Stomach (tissue), 9 donors: Measurements from ENCODE around the gene WDR27. TPM values are rescaled to one million over a fixed set of nuclear protein-coding genes. Genes with fewer than 3 reads are reported as not detected.
"Not testable (repeated sequence)": the region's sequence is repeated elsewhere in the genome, so short reads cannot be mapped to it uniquely, and the experiment has no call there.

ENCODE experiments used
- DNase-seq, 2 donors: peaks; one replicate each; pipeline versions ENCODE4 v3.0.0 to v3.0.0-alpha.2; 2013 to 2019
- H3K27ac ChIP-seq, 5 donors: fragments of 200-600 bp in 4 of 5; sonication (generic) in 4 of 5; one replicate each; pipeline ENCODE4 v1.5.1; 2013 to 2019; ENCODE audit warnings: mild to moderate bottlenecking in 1 of 5, moderate library complexity in 1 of 5
- H3K27me3 ChIP-seq, 3 donors: fragments of 200-600 bp; sonication (generic); one replicate each; pipeline ENCODE4 v1.5.1; 2017 to 2019; ENCODE audit warnings: mixed run types in 1 of 3
- H3K36me3 ChIP-seq, 4 donors: fragments of 200-600 bp; sonication (generic); 1 replicate in 3 of 4; 2 replicates in 1 of 4; pipeline ENCODE4 v1.5.1; 2016 to 2019
- H3K4me1 ChIP-seq, 4 donors: fragments of 200-600 bp; sonication (generic); one replicate each; pipeline ENCODE4 v1.5.1; 2016 to 2019
- H3K4me3 ChIP-seq, 4 donors: fragments of 200-600 bp; sonication (generic) in 3 of 4; one replicate each; pipeline ENCODE4 v1.5.1; 2016 to 2019; ENCODE audit warnings: mild to moderate bottlenecking in 1 of 4
- H3K9me3 ChIP-seq, 4 donors: fragments of 200-600 bp; sonication (generic); one replicate each; pipeline ENCODE4 v1.5.1; 2016 to 2019
- EP300 ChIP-seq: sonication (generic); formaldehyde crosslinking; IDR thresholded peaks from one replicate; pipeline ENCODE4 v1.6.1; 2017; ENCODE audit warnings: antibody characterized with exemption
- POLR2A ChIP-seq, 4 donors: fragments of 450-650 bp; IDR thresholded peaks; one replicate each; pipeline ENCODE4 v1.6.1; 2016; ENCODE audit warnings: antibody characterized with exemption in 4 of 4, control low read depth in 2 of 4, mild to moderate bottlenecking in 1 of 4, moderate library complexity in 1 of 4
- POLR2AphosphoS5 ChIP-seq, 3 donors: sonication (generic); formaldehyde crosslinking; IDR thresholded peaks; one replicate each; pipeline ENCODE4 v1.6.1; 2016; ENCODE audit warnings: antibody characterized with exemption in 3 of 3
- WGBS, 5 donors: extraction: QIAGEN DNeasy Blood & Tissue Kit in 3 of 5; methylation state at CpG; one replicate each; pipeline versions ENCODE4 v1.1.5 to v1.1.7; 2013 to 2018; 5-methylcytosine and 5-hydroxymethylcytosine counted together
- intact Hi-C: fragments of 100-400 bp; cut with DNase I; formaldehyde crosslinking; loops from one replicate; pipeline ENCODE4 v1.15.1; 2023; ENCODE audit warnings: low total_unique reads
- polyA plus RNA-seq, 3 donors: library from polyadenylated mRNA; stranded (reverse); fragments of 200-250 nt; gene quantifications; one replicate each; pipeline ENCODE4 v1.2.3, GENCODE V29; 2013
- total RNA-seq, 5 donors: library from RNA; depleted of rRNA; stranded (reverse); fragments of >200 nt; gene quantifications; one replicate each; pipeline versions ENCODE4 v1.1.0 to v1.2.3, GENCODE V29; 2014 to 2016
- TF ChIP-seq, protein P1 (sequence below), 7 experiments: fragments of 450-650 bp in 4 of 7; fragments of 200-600 bp in 3 of 7; sonication (generic) in 3 of 7; IDR thresholded peaks; one replicate each; pipeline ENCODE4 v1.5.1; 2016 to 2019; ENCODE audit warnings: antibody characterized with exemption in 7 of 7, control low read depth in 2 of 7, mild to moderate bottlenecking in 1 of 7
- donor health status: healthy with polysubstance abuse.
- donor health status: Bipolar disorder and iron deficiency.
- donor health status: healthy.

Gene WDR27
- total and polyA plus RNA-seq, 8 donors, result 4.9 to 271 (median 39.9) TPM

DNA sequence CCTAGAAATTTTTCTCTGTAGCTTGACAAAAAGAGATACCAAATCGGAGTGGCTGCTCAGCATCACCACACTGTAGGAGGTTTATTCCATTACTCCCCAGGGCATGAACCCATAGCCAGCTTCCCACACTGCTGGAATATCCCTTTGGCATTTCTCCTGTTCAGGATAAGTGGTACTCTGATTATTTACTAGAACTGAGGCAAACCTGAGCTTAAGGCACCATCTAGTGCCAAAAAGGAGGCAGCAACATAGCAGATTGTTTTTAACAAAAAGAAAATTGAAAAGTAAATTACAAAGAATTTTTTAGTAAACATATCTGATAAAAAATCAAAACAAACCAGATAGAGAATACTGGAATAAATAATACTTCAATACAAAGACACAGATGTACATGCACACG lies 181.7 kb downstream of the WDR27 start:
- TF ChIP-seq POLR2A (IDR thresholded peaks at IDR 0.05), result no peak
- TF ChIP-seq POLR2AphosphoS5 (IDR thresholded peaks at IDR 0.05), result no peak
- TF ChIP-seq, protein P1, sequence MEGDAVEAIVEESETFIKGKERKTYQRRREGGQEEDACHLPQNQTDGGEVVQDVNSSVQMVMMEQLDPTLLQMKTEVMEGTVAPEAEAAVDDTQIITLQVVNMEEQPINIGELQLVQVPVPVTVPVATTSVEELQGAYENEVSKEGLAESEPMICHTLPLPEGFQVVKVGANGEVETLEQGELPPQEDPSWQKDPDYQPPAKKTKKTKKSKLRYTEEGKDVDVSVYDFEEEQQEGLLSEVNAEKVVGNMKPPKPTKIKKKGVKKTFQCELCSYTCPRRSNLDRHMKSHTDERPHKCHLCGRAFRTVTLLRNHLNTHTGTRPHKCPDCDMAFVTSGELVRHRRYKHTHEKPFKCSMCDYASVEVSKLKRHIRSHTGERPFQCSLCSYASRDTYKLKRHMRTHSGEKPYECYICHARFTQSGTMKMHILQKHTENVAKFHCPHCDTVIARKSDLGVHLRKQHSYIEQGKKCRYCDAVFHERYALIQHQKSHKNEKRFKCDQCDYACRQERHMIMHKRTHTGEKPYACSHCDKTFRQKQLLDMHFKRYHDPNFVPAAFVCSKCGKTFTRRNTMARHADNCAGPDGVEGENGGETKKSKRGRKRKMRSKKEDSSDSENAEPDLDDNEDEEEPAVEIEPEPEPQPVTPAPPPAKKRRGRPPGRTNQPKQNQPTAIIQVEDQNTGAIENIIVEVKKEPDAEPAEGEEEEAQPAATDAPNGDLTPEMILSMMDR (IDR thresholded peaks at IDR 0.05), result peak in 2 of 7 experiments; percentile 3 to 7
- no peak for TF ChIP-seq EP300
- intact Hi-C loops, result no loop called here
- Histone ChIP-seq H3K27me3 (no peaks in the 10 kb centered on the region), H3K27ac (no peak overlapping the region), H3K4me1 (no peaks in the 10 kb centered on the region), H3K4me3 (no peak overlapping the region), H3K9me3 (peaks cover 0 to 14% (median 13%) of the 10 kb centered on the region in 4 donors), H3K36me3 (no peaks in the 10 kb centered on the region)
- peak in 1 of 2 donors; percentile 21 for DNase-seq
- 85 to 90% (median 86%) methylated on average over 2 of the region's 2 CpGs for WGBS, 5 donors

DNA sequence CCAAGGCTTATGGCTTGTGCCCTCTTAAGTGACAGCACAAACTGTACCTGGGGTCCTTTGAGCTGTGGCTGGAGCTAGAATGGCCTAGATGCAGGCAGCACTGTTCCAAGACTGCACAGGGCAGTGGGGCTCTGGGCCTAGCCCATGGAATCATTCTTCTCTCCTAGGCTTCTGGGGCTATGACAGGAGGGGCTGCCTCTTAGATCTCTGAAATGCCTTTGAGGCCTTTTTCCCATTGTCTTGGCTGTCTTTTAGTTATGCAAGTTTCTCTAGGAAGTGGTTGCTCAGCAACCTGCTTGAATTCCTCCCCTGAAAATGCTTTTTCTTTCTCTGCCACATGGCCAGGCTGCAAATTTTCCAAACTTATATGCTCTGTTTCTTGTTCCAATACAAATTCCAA lies 183.4 kb downstream of the WDR27 start:
- Histone ChIP-seq H3K9me3 (peaks cover 0 to 14% (median 13%) of the 10 kb centered on the region in 4 donors), H3K27me3 (no peaks in the 10 kb centered on the region), H3K4me3 (no peak overlapping the region), H3K27ac (no peak overlapping the region), H3K4me1 (peaks cover 0 to 3% (median 0%) of the 10 kb centered on the region in 4 donors), H3K36me3 (no peaks in the 10 kb centered on the region)
- TF ChIP-seq, protein P1 (IDR thresholded peaks at IDR 0.05), result no peak
- no peak for TF ChIP-seq EP300
- no peak for TF ChIP-seq POLR2A (IDR thresholded peaks at IDR 0.05)
- no peak for TF ChIP-seq POLR2AphosphoS5 (IDR thresholded peaks at IDR 0.05)
- DNase-seq, result no peak
- intact Hi-C loops, result no loop called here

DNA sequence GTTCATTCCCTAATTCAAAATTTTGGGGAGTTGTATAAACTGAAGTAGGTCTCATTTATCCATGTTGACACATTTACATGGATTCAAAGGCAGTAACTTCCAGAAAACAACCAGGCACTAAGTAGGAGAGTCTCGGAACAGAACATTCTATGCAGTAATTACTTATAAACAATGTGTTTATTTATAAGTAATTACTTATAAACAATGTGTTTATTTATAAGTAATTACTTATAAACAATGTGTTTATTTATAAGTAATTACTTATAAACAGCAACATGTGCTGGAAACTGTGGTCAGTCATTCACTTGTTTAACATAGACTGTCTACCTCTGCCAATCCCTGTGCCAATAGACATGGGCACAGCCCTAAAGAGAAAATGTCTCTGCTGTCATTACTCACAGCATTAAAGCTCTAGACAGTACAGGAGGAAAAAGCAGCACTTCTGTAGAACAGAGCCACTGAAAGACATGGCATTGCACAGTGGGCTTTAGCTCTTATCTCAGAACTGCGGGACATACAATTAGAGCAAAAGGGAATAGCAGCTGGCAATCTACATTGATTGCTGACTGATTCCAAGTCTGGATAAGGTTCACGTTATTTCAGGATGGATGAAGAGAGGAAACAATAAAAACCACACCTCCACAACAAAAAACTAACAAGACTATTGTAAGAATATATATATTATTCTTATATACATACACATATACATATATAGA lies 188.2 kb downstream of the WDR27 start:
- no peak overlapping the region for H3K27ac ChIP-seq
- no peak overlapping the region for H3K4me3 ChIP-seq
- DNase-seq, result no peak
- intact Hi-C loops, result no loop called here
- TF ChIP-seq, protein P1 (IDR thresholded peaks at IDR 0.05), result no peak
- TF ChIP-seq POLR2A (IDR thresholded peaks at IDR 0.05) (no peak), POLR2AphosphoS5 (IDR thresholded peaks at IDR 0.05) (no peak), EP300 (no peak)
- peaks cover 0 to 12% (median 9%) of the 10 kb centered on the region in 4 donors for H3K9me3 ChIP-seq
- no peaks in the 10 kb centered on the region for H3K27me3 ChIP-seq
- H3K36me3 ChIP-seq, result no peaks in the 10 kb centered on the region
- 52 to 66% (median 55%) methylated on average over 3 of the region's 3 CpGs for WGBS, 5 donors
- H3K4me1 ChIP-seq, result peaks cover 0 to 3% (median 0%) of the 10 kb centered on the region in 4 donors

DNA sequence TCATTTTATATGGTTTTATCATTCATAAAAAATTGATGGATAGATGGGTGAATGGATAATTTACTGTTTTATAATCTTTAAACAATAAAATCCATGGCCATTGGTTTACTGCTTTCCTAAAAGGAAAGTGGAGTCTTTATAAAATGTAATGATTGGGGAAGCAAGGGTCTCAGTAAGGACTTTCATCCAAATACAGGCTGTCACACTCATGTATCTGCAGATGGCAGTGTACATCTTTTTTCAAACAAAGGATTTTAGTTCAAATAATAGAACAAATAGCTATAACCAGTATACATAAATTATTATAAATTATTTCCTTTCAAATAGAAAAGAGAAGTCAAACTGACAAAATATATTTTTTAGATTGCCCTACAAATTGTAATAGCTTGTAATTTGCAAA lies 190.0 kb downstream of the WDR27 start:
- H3K36me3 ChIP-seq, H3K9me3 ChIP-seq, H3K27ac ChIP-seq, H3K27me3 ChIP-seq, DNase-seq, H3K4me1 ChIP-seq, H3K4me3 ChIP-seq, intact Hi-C loops: not testable (repeated sequence)

DNA sequence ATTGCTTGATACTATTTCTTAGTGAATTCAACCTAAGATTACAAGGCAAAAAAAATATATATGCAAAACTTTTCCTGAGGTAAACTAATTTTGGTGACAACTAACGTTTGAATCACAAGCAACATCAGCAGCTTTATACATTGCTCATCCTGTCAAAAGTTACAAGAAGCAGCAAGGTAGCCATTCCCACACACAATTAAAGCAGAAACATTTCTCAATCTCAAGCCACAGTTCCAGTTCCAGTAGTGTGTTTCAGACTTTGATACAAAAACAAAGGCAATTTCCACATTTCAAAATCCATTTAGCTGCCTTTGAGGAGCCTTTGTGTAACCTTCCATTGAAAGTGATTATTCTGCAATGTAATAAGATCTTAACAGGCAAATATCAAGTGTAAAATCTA lies 191.0 kb downstream of the WDR27 start:
- no peak for DNase-seq
- Histone ChIP-seq H3K4me3 (no peak overlapping the region), H3K27ac (no peak overlapping the region), H3K9me3 (peaks cover 0 to 4% (median 0%) of the 10 kb centered on the region in 4 donors), H3K4me1 (peaks cover 0 to 3% (median 0%) of the 10 kb centered on the region in 4 donors), H3K36me3 (no peaks in the 10 kb centered on the region), H3K27me3 (no peaks in the 10 kb centered on the region)
- 55 to 79% (median 73%) methylated on average over 1 of the region's 1 CpG for WGBS, 5 donors
- TF ChIP-seq POLR2A (IDR thresholded peaks at IDR 0.05) (no peak), EP300 (no peak), POLR2AphosphoS5 (IDR thresholded peaks at IDR 0.05) (no peak)
- TF ChIP-seq, protein P1 (IDR thresholded peaks at IDR 0.05), result no peak
- intact Hi-C loops, result no loop called here
